ENCODE measurements around the gene SFT2D1.

GRCh38 chr6:166351715-166352285 is 9.5 kb upstream of the SFT2D1 start:
- no peak for TF ChIP-seq CTCF (IDR thresholded peaks at IDR 0.05; ENCODE audit: low read length)
- no peak for TF ChIP-seq EZH2phosphoT487 (IDR thresholded peaks at IDR 0.05; ENCODE audit: low read length)
- no peak for TF ChIP-seq EZH2 (optimal IDR thresholded peaks at IDR 0.05; ENCODE audit: low read depth, low read length)
